UCSD-AML1 (cell line): ENCODE data around the gene MIB2.
"Not testable (repeated sequence)": the region's sequence is repeated elsewhere in the genome, so short reads cannot be mapped to it uniquely, and the experiment has no call there.

Experiments used
- DNase-seq: peaks from one replicate; lab custom pipeline; 2025; ENCODE audit not compliant: unreplicated experiment; lab: John Stamatoyannopoulos, UW

MIB2 gene

DNA sequence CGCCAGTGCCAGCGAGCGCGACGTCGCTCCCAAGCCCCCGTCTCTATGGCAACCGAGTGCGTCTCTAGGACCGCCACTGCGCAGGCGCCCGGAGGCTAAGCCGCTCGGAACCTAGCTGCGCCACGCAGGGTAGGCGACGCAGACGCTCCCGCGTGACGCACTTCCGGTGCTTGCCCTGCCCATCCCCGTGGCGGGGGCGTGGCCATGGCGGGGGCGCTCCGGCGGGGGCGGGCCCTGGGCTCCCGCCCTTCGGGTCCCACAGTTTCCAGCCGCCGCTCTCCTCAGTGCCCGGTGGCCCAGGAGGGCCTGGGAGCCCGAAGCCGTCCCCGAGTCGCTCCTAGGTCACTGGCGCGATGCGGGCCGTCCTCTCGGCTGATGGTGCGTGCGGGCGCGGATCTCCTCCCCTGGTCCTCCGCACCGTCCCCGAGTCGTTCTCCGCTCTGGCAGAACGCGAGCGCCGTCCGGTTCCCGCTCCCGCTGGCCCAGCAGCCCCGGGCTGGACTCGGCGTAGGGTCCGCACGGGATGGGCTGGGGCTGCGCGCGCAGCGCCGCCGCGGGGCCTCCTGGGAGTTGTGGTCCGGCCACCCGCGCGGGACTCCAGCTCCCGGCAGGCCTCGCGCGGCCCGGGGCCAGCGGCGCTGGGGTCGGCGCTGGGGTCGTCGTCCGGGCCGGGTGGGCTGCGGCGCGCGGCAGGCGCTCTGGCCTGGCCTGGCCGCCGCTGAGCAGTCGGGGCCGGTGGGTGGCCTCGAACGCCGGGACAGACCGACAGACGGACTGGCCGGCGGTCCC, at the start of gene MIB2:
TSS of gene MIB2 (plus strand) at position 245 of the 789 bp plus-strand sequence. CDS start 7,953 bp downstream, outside the sequence.
- peak; percentile 98 for DNase-seq

DNA sequence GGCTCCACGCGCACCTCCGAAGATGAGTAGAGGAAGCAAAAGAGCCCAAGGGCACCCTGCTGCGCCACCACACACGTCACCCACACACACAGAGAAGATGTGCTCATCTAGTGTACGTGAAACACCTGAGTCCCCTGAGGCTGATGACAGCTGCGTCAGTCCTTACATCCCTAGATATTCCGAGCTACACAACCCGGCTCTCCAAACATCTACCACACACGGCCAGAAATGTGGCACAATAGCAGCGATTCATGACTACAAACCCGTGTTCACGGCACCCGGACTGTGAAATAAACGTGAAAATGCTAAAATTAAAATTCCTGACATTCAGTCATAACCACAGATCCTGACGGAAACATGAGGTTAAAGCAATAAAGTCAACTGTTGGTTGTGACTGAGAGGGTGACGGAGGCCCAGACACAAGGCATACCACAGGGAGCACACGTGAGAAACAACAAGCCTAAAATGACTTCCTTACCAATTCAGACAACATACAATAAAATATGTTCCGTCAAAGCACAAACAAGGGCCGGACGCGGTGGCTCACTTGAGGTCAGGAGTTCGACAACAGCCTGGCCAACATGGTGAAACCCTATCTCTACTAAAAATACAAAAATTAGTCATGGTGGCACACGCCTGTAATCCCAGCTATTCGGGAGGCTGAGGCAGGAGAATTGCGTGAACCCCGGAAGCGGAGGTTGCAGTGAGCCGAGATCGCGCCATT, 48.0 kb upstream of the MIB2 start:
- no peak for DNase-seq

DNA sequence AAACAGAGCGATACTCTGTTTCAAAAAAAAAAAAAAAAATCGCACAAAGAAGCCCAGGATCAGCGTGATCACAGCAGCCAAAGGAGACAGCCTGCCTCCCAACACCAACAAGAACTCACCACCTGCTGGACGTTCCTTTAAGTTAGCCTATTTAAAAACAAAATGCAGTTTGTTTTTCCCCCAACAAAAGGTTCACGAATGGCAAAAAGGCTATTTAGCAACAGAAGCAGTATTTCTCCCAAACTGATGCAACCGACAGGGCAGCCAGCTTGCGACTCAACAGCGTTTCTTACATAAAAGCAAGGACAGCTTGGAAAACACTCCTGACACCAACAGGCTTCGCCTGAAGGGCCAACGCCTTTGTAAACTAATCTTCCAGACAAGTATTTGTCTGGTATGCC, 47.4 kb upstream of the MIB2 start:
- DNase-seq = no peak

DNA sequence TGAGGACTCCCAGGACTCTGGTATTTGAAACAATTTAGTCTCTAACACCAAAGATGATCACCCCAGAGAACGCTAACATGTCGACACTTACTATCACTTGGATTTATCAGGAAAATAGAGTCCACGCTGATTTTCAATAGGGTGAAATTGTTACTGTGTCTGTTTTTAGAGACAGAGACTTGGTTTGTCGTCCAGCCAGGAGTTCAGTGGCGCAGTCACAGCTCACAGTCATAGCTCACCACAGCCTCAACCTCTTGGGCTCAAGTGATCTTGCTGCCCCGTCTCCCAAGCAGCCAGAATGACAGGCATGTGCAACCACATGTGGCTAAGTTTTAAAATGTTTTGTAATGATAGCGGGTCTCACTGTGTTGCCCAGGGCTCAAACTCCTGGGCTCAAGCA, 46.0 kb upstream of the MIB2 start:
- DNase-seq = no peak

DNA sequence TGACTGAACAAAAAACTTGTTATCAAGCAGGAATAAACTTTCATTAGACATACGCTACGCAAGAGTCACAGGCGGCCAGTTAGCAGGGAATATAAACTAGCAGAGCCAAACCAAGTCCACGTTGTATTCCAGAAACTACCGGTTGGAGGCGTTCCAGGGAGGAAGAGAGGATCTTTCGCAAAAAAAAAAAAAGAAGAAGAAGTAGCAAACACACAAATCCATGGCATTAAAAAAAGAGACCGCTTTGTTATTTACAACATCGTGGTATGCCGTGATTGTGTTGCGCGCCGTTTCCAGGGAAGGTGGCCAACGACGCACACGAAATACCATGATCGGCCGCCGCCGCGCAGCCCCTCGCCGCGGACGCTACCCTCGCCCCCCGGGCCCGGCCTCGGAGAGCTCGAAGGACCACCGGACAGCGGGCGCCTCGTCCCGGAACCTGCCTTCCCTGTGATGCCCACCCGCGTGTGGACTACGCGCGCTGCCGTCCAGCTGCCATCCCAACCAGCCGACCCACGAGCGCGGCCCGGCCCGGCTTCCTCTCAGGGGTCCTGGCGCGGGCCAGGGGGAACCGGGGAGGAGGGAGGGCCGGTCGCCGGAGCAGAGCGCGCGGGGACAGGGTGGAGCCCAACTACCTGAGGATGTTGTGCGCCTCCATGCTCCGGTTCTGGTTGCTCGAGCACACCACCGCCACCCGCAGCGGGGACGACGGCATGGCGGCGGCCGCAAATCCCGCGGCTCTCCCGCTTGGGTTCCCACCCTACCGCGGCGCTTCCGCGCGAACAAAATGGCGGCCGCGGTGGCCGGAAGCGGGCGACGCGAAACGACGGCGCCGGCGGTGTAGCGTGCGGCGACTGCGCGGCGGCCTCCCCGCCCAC, 41.2 kb upstream of the MIB2 start:
- DNase-seq = peak; percentile 86

DNA sequence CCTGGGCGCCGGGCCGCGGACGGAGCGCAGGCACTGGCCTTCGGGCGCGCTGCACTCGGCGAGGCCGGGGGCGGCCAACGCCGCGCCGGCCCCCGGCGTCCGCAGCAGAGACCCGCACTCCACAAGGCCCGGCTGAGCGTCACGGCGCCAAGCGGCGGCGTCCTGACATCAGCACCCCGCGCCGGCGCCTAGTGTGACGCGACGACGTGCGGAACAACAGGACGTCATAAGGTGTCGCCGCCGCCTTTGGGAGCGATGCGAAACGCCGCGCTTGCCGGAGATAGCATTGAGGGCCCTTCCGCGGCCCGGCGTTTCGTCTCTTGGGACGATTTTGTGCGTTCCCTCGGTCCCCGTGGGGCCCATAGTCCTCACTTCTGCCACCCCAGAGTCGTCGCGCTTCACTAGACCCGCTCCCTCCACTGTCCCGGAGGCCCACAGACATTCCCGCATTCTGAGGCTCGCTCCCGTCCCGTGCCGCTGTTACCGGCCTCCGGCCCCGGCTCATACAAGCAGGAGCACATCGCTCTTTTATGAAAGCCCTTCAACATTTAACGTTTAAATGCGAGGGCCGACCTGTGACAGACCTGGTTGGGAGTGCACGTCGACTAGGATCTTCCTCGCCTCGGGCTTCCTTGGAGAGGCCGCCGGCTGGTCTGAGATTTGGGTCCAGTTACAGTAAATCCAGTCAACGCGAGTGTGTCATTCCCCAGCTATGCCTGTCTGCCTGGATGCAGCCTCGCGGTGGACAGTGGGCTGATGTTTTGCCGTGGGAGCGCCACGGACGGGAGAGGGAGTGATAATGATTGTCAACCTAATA, 40.4 kb upstream of the MIB2 start, which contains the start of gene SSU72:
TSS of gene SSU72 (minus strand) at position 143 of the 817 bp plus-strand sequence. CDS start 306 bp downstream, outside the sequence.
- peak; percentile 92 for DNase-seq

DNA sequence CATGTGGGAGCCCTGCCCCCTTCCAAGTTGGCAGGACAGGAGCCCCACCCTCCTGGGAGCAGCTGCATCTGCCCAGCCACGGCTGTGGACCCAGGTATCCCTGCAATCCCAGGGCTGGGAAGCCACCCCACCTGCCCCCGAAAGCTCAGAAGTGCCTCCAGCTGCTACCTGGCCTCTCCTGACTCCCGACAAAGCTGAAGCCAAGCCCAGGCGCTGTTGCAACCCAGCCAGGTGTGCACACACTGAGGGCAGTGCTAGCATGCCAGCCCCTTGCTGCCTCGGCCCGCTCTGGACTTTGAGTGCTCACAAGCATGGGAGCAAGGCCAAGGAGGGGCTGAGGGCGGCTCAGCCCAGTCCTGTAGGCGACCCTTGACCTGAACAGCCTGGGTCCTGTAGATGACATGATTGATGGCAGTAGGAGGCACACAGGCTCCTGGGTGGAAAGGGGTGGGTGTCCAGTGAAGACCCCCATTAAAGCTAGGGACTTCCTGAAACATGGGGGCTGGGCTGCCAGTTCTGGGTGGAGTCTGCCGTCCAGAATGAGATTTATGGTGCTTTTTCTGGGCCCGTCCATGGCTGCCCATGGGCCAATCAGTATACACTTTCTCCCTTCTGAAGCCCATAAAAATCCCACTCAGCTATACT, 37.8 kb upstream of the MIB2 start:
- DNase-seq = no peak

DNA sequence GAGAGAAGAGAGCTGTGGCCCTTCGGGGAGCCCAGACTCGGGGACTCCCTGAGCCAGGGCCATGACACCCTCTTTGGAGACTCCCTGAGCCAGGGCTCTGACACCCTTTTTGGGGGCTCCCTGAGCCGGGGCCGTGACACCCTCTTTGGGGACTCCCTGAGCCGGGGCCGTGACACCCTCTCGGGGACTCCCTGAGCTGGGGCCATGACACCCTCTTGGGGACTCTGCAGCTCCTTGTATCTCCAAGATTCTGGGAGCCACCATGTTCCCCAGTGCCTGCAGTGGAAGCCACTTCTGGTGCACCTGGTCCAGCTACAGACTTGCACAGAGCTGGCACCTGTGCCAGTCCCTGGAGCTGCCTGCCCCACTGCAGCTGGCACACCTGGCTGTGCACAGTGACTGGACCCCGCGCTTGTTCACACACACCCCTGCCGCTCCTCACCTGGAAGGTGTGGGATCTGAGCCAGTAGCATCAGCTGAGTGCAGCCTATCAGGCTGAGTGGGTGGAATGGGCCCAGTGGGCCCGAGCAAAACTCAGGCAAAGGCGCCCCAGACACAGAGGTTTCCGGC, 36.8 kb upstream of the MIB2 start:
- DNase-seq = no peak

DNA sequence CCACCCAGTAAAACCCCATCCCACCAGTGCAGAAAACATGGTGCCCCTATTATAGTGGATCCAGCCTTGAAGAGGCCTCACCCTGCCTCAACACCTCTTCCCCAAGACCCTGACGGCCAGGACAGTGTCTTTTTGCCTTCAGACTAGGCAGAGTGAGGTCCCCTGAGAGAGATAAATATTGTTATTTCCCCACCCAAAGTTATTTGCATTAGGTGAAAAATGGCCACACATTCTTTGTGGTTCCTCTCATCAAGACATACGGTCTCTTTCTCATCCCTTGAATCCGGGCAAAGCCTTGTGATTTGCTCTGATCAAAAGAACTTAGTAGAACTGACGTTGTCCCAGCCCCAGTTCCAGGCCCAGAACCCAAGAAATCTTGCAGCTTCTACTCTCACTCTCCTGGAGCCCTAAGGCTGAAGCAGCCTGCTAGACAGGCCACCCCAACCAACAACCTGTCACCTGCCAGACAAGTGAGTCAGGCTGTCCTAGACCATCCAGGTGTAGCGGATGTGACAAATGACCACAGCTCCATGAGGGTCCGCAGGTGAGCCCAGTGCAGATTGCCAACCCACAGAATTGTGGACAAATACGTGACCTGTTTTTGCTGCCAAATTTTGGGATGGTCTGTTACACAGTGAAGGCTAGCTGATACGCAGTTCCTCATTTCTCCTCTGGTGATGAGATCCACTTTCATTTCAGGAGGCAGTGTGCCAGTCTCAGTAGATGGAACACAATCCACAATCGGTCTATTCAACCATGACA, 32.5 kb upstream of the MIB2 start:
- DNase-seq = no peak

DNA sequence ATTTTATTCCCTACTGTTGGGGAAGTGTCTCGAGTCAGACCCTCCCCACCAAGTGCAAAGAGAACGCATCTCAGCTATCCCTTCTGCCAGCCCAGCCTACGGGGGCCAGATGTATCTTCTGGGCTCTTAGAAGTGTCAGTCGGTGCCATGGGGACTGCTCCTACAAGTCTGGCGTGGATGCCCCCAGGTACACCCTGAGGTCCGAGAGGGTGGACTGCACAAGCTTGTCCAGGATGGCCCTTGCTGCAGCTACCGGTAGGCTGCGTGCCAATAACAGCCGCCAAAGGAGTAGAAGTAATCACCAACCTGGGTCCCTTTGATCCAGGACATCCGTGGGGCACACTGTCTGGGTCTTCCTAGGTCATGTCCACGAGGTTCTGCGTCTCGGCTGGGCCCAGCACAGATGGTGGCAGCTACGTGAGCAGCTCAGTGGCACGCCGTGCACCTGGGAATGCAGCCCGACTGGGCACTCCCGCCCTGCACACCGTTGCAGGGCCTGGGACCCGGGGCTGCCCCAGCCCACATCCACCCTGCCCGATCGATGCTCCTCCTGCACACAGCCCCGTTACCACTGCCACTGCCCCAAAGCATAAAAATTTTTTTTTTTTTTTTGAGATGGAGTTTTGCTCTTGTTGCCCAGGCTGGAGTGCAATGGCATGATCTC, 31.8 kb upstream of the MIB2 start:
- DNase-seq = no peak

DNA sequence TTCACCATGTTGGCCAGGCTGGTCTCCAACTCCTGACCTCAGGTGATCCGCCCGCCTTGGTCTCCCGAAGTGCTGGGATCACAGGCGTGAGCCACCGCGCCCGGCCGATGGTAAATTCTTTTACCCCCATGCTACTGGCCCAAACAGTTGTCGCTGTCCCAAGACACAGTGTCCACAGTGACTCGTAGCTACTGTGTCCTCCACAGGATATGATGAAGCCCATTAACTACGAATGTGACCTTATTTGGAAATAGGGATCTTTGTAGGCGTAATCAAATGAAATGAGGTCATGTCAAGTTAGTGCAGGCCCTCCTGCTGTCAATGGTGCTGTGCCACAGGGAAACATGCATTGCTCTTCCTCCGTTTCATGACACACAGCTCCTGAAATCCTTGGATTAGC, 23.8 kb upstream of the MIB2 start:
- DNase-seq = no peak

DNA sequence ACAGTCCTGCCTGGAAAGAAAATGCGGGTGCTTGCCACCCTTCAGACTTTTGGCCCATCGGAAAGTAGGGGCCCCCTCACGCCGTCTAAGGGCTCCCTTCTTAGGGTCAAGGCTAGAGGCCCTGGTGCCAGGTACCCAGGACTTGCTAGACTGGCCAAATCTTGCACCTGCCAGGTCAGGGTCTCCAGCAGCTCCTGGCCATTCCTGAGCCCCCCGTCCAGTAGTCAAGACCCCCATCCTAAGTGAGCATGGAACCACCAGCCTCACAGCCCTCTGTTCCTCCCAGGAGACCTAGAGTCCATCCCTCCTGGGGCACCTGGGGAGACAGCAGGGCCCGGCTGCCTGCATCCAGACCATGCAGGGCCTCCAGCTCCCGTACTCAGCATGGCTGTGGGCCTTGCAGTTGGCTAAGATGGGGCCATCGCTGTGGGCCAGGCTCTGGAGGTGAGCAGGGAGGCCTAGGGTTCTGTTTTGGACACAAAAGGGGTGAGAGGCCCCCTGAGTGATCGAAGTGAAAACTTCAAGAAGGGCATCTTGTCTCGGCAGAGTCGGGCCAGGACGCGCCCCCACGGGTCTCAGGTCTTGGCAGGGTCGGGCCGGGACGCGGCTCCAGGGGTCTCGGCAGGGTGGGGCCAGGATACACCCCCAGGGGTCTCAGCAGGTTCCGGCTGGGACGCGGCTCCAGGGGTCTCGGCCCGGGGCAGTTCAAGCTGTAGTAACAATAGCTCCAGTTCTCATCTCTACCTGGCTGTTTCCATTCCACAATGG, 21.3 kb upstream of the MIB2 start:
- DNase-seq = no peak

DNA sequence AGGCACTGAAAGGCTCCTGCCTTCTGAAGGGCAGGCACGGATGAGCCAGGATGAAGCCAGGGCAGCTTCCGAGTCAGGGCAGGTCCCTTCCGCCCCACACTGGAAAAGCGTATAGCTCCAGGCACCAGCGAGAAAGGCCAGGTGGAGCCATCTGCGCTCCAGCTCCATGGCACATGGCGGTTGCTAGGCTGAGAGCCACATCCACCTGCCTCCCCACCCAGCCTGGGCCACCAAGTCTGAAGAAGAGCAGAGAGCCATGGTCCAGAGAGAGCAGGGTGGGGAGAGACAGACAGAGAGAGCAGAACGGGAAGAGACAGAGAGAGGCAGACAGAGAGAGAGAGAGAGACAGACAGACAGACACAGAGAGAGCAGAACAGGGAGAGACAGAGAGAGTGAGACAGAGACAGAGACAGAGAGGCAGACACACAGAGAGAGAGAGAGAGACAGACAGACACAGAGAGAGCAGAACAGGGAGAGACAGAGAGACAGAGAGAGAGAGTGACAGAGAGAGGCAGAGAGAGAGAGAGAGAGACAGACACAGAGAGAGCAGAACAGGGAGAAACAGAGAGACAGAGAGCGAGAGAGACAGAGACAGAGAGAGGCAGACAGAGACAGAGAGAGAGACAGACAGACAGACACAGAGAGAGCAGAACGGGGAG, 20.6 kb upstream of the MIB2 start:
- DNase-seq = no peak

DNA sequence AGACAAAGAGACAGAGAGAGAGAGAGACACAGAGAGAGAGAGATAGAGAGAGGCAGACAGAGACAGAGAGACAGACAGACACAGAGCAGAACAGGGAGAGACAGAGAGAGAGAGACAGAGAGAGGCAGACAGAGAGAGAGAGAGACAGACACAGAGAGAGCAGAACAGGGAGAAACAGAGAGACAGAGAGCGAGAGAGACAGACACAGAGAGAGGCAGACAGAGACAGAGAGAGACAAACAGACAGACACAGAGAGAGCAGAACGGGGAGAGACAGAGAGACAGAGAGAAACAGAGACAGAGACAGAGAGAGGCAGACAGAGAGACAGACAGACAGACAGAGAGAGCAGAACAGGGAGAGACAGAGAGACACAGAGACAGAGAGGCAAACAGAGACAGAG, 20.0 kb upstream of the MIB2 start:
- not testable (repeated sequence) for DNase-seq

DNA sequence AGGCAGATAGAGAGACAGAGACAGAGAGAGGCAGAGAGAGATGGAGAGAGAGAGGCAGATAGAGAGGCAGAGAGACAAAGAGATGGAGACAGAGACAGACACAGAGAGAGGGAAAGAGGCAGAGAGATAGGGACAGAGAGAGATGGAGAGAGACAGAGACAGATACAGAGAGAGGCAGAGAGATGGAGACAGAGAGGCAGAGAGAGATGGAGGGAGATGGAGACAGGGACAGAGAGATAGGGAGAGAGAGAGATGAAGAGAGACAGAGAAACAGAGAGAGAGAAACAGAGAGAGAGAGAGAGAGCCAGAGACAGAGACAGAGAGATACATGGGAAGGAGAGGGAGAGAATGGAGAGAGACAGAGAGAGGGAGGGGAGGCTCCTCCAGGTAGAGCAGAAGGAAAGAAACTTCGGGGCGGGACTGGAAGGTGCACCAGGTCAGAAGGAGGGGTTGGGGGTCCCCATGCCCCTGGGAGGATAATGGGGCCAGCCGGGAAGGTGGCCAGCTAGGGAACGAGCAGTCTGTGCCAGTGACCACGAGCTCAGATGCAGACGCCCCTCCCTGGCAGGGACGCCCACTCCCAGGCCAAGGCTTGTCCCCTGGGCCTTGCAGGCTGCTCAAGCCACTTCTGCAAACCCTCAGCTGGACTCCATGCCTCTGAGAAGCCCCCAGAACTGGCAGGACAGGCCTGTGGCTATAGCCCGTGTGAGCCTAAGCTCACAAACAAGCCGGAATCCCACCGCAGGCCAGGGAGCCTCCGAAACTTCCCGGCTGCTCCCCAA, 18.6 kb upstream of the MIB2 start:
- DNase-seq = no peak

DNA sequence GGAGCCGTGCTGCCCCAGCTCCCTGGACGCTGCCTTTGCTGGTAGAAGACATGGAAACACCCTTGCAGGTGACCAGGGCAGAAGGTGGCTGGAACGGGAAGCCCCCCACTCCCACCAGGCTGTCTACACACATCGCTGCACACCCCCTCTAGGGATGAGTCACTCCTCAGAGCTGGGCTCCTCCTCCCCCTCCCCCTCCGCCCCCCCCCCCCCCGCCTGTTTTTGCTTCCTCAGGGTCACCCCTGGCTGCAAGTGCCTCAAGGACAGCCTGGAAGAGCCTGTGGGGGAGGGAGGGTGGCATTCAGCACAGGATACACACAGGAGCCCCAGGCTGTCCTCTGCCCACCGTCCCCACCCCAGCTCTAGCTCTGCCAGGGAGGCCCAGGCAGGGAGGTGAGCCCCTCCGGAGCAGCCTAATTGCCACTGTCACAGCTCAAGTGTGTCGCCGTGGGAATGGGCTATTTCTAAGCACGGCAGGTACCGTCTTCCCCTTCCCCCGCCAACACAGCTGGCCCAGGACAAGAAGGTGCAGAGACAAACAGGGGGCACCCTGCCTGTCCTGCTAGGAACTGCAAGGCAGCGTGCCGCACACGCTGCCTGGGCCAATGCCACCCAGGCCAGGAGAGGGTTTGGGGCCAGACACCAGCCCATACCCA, 17.9 kb upstream of the MIB2 start:
- peak; percentile 34 for DNase-seq
